Ovary (tissue), 3 donors: ENCODE results near the gene SOD3.

Experiments
- POLR2A ChIP-seq: fragments of 450-650 bp; IDR thresholded peaks from one replicate; pipeline ENCODE4 v1.6.1; 2017; ENCODE audit warnings: antibody characterized with exemption, mild to moderate bottlenecking, moderate library complexity
- TF ChIP-seq, protein P1 (sequence below), 3 donors: fragments of 450-650 bp in 2 of 3; fragments of 200-600 bp in 1 of 3; IDR thresholded peaks; one replicate each; pipeline versions ENCODE4 v1.5.1 to v1.8.0; 2016 to 2022; ENCODE audit warnings: antibody characterized with exemption in 3 of 3, mild to moderate bottlenecking in 1 of 3
- donor health status: DM: no; HTN: no; CAD: no.

DNA sequence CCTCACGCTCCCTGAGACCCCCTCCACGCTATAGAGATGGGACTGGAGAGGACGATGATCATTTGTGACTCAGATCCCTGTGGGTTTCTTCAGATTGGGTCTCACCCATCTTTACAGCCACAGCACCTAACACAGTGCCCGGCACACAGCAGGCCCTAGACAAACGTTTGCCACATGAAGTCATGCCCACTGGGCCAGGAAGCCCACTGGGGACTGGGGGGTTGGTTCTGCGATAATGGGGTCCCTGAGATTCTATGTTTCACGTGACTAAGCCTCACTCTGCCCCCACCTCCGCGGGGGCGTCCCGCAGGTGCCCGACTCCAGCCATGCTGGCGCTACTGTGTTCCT, 3.8 kb downstream of the SOD3 start:
- TF ChIP-seq POLR2A: no peak
- TF ChIP-seq, protein P1, sequence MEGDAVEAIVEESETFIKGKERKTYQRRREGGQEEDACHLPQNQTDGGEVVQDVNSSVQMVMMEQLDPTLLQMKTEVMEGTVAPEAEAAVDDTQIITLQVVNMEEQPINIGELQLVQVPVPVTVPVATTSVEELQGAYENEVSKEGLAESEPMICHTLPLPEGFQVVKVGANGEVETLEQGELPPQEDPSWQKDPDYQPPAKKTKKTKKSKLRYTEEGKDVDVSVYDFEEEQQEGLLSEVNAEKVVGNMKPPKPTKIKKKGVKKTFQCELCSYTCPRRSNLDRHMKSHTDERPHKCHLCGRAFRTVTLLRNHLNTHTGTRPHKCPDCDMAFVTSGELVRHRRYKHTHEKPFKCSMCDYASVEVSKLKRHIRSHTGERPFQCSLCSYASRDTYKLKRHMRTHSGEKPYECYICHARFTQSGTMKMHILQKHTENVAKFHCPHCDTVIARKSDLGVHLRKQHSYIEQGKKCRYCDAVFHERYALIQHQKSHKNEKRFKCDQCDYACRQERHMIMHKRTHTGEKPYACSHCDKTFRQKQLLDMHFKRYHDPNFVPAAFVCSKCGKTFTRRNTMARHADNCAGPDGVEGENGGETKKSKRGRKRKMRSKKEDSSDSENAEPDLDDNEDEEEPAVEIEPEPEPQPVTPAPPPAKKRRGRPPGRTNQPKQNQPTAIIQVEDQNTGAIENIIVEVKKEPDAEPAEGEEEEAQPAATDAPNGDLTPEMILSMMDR (IDR thresholded peaks at IDR 0.05): no peak
